A549 treated with dexamethasone at 1 μM for 4 hours (cell line): ENCODE data around the gene SEMA4C. TPM values are rescaled to one million over a fixed set of nuclear protein-coding genes. Genes with fewer than 3 reads are reported as not detected.

Experiments used
- total RNA-seq: library from RNA; stranded (reverse); fragments of 200-300 nt; extraction: Qiagen RNA extraction; gene quantifications from 5 replicates; pipeline ENCODE4 v1.2.3, GENCODE V29; 2022

The SEMA4C gene, protein sequence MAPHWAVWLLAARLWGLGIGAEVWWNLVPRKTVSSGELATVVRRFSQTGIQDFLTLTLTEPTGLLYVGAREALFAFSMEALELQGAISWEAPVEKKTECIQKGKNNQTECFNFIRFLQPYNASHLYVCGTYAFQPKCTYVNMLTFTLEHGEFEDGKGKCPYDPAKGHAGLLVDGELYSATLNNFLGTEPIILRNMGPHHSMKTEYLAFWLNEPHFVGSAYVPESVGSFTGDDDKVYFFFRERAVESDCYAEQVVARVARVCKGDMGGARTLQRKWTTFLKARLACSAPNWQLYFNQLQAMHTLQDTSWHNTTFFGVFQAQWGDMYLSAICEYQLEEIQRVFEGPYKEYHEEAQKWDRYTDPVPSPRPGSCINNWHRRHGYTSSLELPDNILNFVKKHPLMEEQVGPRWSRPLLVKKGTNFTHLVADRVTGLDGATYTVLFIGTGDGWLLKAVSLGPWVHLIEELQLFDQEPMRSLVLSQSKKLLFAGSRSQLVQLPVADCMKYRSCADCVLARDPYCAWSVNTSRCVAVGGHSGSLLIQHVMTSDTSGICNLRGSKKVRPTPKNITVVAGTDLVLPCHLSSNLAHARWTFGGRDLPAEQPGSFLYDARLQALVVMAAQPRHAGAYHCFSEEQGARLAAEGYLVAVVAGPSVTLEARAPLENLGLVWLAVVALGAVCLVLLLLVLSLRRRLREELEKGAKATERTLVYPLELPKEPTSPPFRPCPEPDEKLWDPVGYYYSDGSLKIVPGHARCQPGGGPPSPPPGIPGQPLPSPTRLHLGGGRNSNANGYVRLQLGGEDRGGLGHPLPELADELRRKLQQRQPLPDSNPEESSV
- total RNA-seq = 15.0 to 20.6 TPM (median 18.2 TPM) in 5 replicates

DNA sequence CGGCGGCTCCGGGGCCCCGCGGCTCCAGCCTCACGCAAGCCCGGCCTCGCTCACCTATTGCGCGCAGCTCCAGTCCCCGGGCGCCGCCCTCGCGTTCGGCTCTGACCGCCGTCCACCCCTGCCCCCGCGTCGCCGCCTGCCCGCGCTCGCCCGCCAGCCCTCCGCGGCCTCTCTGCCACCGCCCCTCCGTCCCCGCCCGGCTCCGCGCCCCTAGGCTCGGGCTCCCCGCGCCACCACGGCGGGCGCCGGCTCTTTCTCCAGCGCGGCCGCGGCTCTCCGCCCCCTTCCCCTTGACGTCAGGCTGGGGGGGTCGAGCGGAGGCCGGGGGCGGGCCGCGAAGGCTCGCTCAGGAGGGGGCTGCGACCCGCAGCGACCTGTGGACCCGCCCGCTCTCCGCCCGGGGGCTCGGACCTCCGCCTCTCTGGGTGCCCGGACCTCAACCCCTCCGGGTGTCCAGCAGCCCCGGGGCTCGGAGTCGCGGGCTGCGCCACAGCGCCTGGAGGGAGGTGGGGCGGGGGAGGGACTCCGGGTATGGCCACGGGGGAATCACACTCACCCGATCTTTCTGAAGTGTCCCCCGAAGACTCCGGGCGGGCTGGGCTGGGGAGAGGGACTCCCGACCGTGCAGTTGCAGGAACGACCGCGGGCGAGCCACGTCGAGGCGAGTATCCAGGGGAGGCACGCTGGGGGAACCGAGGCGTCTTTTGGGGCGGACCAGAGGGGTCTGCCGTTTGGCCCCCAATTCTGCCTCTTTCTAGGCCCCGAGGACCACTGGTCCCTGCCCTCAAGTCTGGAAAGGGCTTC lies at the start of gene SEMA4C:
SEMA4C (minus strand) TSS at position 259 of the 804 bp plus-strand sequence. CDS start 2,194 bp downstream, outside the sequence.

GRCh38 chr2:96857667-96858372 lies 12.1 kb downstream of the SEMA4C start, which contains the start of gene ANKRD39:
Gene ANKRD39, minus strand, starts transcription at chr2:96858016. Its CDS starts 29 bp downstream, at chr2:96857987.

GRCh38 chr2:96843538-96844268 lies 26.2 kb downstream of the SEMA4C start, which contains the start of gene ANKRD23:
Gene ANKRD23, minus strand, starts transcription at chr2:96844021. Its CDS starts 29 bp downstream, at chr2:96843992.

GRCh38 chr2:96816127-96816835 lies 53.6 kb downstream of the SEMA4C start, which contains the start of gene CNNM3:
Gene CNNM3, plus strand, starts transcription at chr2:96816268. Its CDS starts 10 bp downstream, at chr2:96816278.

Other genes with a start within 250 kb of the SEMA4C start
- gene KANSL3, start 231.8 kb downstream of the SEMA4C start, total RNA-seq = 18.2 to 24.8 TPM (median 22.0 TPM) in 5 replicates
- gene FER1L5, start 227.3 kb downstream of the SEMA4C start, total RNA-seq = 0.02 TPM in 1 of 5 replicates, not detected in the others
- gene LMAN2L, start 130.0 kb downstream of the SEMA4C start, total RNA-seq = 18.8 to 20.4 TPM (median 19.6 TPM) in 5 replicates
- gene CNNM4, start 109.2 kb downstream of the SEMA4C start, total RNA-seq = 7.4 to 11.4 TPM (median 10.4 TPM) in 5 replicates
- 7.2 to 11.5 TPM (median 10.7 TPM) in 5 replicates for gene CNNM3, start 53.8 kb downstream of the SEMA4C start, total RNA-seq
- gene ANKRD23, start 26.1 kb downstream of the SEMA4C start, total RNA-seq = 0.46 to 2.5 TPM (median 1.5 TPM) in 5 replicates
- gene ANKRD39, start 12.1 kb downstream of the SEMA4C start, total RNA-seq = 16.8 to 20.6 TPM (median 18.5 TPM) in 5 replicates
- gene FAM178B, start 116.5 kb upstream of the SEMA4C start, total RNA-seq = not detected in 5 replicates
- gene FAHD2B, start 224.8 kb upstream of the SEMA4C start, total RNA-seq = 10.6 to 12.7 TPM (median 11.4 TPM) in 5 replicates
- gene ANKRD36, start 243.1 kb upstream of the SEMA4C start, total RNA-seq = 4.8 to 6.8 TPM (median 5.2 TPM) in 5 replicates